BLaER1 (cell line): ENCODE data around the gene TLR6.

Experiments
- H3K27ac ChIP-seq: shearing (Covaris generic); formaldehyde crosslinking; 2 replicates; pipeline ENCODE4 v1.8.1; 2022
- H3K27me3 ChIP-seq: shearing (Covaris generic); formaldehyde crosslinking; 2 replicates; pipeline ENCODE4 v1.8.1; 2022
- H3K36me3 ChIP-seq: shearing (Covaris generic); formaldehyde crosslinking; 2 replicates; pipeline ENCODE4 v1.8.1; 2022
- H3K4me1 ChIP-seq: shearing (Covaris generic); formaldehyde crosslinking; 2 replicates; pipeline ENCODE4 v1.8.1; 2022
- H3K4me2 ChIP-seq: shearing (Covaris generic); formaldehyde crosslinking; 2 replicates; pipeline ENCODE4 v1.8.1; 2022
- H3K4me3 ChIP-seq: shearing (Covaris generic); formaldehyde crosslinking; 2 replicates; pipeline ENCODE4 v1.8.1; 2022
- H3K9ac ChIP-seq: shearing (Covaris generic); formaldehyde crosslinking; 2 replicates; pipeline ENCODE4 v1.8.1; 2022
- H3K9me3 ChIP-seq: shearing (Covaris generic); formaldehyde crosslinking; 2 replicates; pipeline ENCODE4 v1.8.1; 2022
- H4K20me1 ChIP-seq: shearing (Covaris generic); formaldehyde crosslinking; 2 replicates; pipeline ENCODE4 v1.8.1; 2022
- Cebpa-rat ChIP-seq: shearing (Covaris generic); IDR thresholded peaks from 2 replicates; pipeline ENCODE4 v1.8.1; 2022

Gene TLR6

DNA sequence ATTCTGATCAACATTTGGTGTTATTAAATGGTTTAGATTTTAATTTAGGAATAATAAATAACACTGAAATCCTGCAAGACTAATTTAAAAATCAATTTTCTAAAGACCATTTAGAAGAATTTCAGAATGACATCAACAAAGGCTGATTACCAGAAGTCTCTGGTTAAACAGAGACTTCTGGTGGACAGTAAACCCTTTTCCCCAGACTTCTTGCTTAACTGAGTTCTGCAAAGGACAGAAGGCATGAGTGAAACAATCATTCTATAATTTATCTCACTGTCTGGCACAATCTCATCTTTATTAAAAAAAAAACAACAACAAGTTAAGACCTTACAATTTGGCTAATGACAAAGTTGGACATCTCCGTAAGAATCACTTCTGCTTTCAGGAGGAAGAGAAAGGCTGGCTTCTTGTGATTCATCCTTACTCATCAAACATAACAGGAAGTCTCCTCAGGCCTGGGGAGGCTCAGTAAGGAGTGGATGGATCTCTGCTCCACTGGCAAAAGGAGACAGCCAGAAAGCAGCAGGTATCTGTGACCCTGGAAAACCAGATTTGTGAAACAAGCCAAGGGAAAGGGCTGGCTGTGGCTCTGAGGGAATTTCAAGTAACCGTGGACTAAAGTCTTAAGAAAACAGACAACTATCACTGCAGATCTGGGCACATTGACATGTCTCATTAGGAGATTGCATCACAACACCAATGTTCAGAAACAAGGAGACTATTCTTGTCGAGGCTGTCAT is 908 bp upstream of the TLR6 start:
- Histone ChIP-seq H3K4me1 (peaks cover 33% of the 10 kb centered on the region), H3K27ac (peak overlapping the region; percentile 57; the same call in 1 of the 2 replicates), H3K36me3 (no peaks in the 10 kb centered on the region), H4K20me1 (no peaks in the 10 kb centered on the region), H3K4me3 (no peak overlapping the region), H3K4me2 (peak overlapping the region; percentile 58), H3K9me3 (no peaks in the 10 kb centered on the region), H3K9ac (no peak overlapping the region), H3K27me3 (no peaks in the 10 kb centered on the region)
- TF ChIP-seq Cebpa-rat = no peak

GRCh38 chr4:38856046-38856445 is 571 bp downstream of the TLR6 start:
- peak overlapping the region; percentile 58 for H3K4me2 ChIP-seq
- no peak overlapping the region for H3K27ac ChIP-seq
- no peaks in the 10 kb centered on the region for H3K27me3 ChIP-seq
- no peak overlapping the region for H3K4me3 ChIP-seq
- no peak overlapping the region for H3K9ac ChIP-seq
- H3K9me3 ChIP-seq = no peaks in the 10 kb centered on the region; the same call in 1 of the 2 replicates
- H3K4me1 ChIP-seq = peaks cover 33% of the 10 kb centered on the region
- TF ChIP-seq Cebpa-rat = no peak
- H4K20me1 ChIP-seq = no peaks in the 10 kb centered on the region
- no peaks in the 10 kb centered on the region for H3K36me3 ChIP-seq

- Histone ChIP-seq H4K20me1 (no peaks in the 10 kb centered on the region), H3K4me3 (no peak overlapping the region), H3K27ac (no peak overlapping the region), H3K9me3 (no peaks in the 10 kb centered on the region; the same call in 1 of the 2 replicates), H3K27me3 (no peaks in the 10 kb centered on the region), H3K9ac (no peak overlapping the region), H3K36me3 (no peaks in the 10 kb centered on the region), H3K4me2 (no peak overlapping the region), H3K4me1 (peaks cover 33% of the 10 kb centered on the region)
- TF ChIP-seq Cebpa-rat = no peak
Measured at GRCh38 chr4:38855466-38855865, 1.2 kb downstream of the TLR6 start.

DNA sequence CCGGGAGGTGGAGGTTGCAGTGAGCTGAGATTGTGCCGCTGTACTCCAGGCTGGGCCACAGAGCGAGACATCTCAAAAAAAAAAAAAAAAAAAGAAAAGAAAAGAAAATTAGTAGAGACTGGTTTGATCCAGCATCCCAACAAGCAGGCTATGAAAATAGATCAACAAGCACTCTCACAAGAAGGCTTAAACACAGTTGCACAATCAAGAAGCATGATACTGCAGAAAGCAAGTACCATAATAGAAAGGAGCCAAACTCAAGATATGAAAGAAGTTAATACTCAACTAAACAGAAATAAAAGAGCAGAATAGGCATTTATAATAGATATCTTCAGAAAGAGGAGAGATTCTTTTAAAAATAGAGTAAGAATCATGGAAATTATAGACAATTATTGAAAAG is 10.6 kb downstream of the TLR6 start:
- H3K4me1 ChIP-seq = no peaks in the 10 kb centered on the region
- H3K36me3 ChIP-seq = no peaks in the 10 kb centered on the region
- H3K4me2 ChIP-seq = no peak overlapping the region
- H3K9me3 ChIP-seq = peaks cover 25% of the 10 kb centered on the region
- H3K4me3 ChIP-seq = no peak overlapping the region
- H4K20me1 ChIP-seq = no peaks in the 10 kb centered on the region
- H3K9ac ChIP-seq = no peak overlapping the region
- H3K27ac ChIP-seq = no peak overlapping the region
- H3K27me3 ChIP-seq = no peaks in the 10 kb centered on the region
- TF ChIP-seq Cebpa-rat = no peak

DNA sequence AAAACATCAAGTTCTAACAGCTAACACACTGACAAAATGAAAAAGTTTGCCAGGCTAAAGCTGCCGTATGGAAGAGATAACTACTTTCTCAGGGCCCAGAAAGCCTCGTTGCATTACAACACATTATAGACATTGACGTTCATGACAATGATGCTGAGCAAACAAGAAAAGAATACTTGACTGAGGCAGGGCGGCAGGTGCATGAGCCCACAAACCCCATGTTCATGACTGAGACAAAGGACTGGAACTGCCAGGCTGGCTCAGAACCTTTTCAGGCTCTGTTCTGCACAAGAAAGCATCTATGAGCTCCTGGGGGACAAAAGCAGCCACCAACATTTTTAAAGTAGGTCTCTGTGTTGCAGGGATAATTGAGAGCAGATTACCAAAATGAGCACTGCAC is 13.6 kb downstream of the TLR6 start:
- Histone ChIP-seq H4K20me1 (no peaks in the 10 kb centered on the region), H3K36me3 (no peaks in the 10 kb centered on the region), H3K4me2 (no peak overlapping the region), H3K27ac (no peak overlapping the region), H3K9me3 (peaks cover 18% of the 10 kb centered on the region), H3K9ac (no peak overlapping the region), H3K4me3 (no peak overlapping the region), H3K4me1 (peaks cover 2% of the 10 kb centered on the region; the same call in 1 of the 2 replicates), H3K27me3 (no peaks in the 10 kb centered on the region)
- no peak for TF ChIP-seq Cebpa-rat

GRCh38 chr4:38837849-38838248 is 18.8 kb downstream of the TLR6 start:
- Histone ChIP-seq H3K36me3 (no peaks in the 10 kb centered on the region), H3K27ac (no peak overlapping the region), H3K4me3 (no peak overlapping the region), H3K27me3 (no peaks in the 10 kb centered on the region), H3K4me2 (no peak overlapping the region), H3K4me1 (peaks cover 8% of the 10 kb centered on the region; the same call in 1 of the 2 replicates), H3K9ac (no peak overlapping the region), H4K20me1 (no peaks in the 10 kb centered on the region), H3K9me3 (peaks cover 30% of the 10 kb centered on the region)
- TF ChIP-seq Cebpa-rat = no peak

DNA sequence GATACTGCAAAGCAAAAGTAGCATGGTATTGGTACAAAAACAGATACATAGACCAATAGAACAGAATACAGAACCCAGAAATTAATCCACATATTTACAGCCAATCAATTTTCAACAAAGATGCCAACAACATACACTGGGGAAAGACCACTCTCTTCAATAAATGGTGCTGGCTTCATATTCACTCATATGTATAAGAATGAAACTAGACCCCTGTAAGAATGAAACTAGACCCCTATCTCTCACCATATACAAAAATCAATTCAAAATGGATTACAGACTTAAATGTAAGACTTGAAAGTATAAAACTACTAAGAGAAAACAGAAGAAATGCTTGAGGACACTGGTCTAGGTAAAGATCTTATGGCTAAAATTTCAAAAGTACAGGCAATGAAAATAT is 19.3 kb downstream of the TLR6 start:
- no peak for TF ChIP-seq Cebpa-rat
- no peak overlapping the region for H3K27ac ChIP-seq
- no peaks in the 10 kb centered on the region for H4K20me1 ChIP-seq
- peaks cover 8% of the 10 kb centered on the region; the same call in 1 of the 2 replicates for H3K4me1 ChIP-seq
- H3K9me3 ChIP-seq = peaks cover 34% of the 10 kb centered on the region
- H3K4me2 ChIP-seq = no peak overlapping the region
- no peaks in the 10 kb centered on the region for H3K27me3 ChIP-seq
- no peak overlapping the region for H3K9ac ChIP-seq
- H3K4me3 ChIP-seq = no peak overlapping the region
- H3K36me3 ChIP-seq = no peaks in the 10 kb centered on the region

DNA sequence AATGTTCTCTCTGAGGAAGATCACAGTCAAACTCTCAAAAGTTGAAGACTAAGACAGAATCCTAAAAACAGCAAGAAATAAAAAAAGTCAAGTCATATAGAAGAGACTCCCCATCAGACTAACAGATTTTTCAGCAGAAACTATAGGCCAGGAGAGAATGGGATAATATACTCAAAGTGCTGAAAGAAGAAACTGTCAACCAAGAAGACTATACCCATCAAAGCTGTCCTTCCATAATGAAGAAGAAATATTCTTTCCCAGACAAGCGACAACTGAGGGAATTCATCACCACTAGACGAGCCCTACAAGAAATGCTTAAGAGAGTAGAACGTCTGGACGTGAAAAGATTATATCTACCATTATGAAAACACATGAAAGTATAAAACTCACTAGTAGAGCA is 22.0 kb downstream of the TLR6 start:
- no peaks in the 10 kb centered on the region for H3K27me3 ChIP-seq
- H3K36me3 ChIP-seq = no peaks in the 10 kb centered on the region
- H3K4me1 ChIP-seq = peaks cover 8% of the 10 kb centered on the region; the same call in 1 of the 2 replicates
- H4K20me1 ChIP-seq = no peaks in the 10 kb centered on the region
- no peak for TF ChIP-seq Cebpa-rat
- no peak overlapping the region for H3K9ac ChIP-seq
- no peak overlapping the region for H3K4me3 ChIP-seq
- peaks cover 34% of the 10 kb centered on the region for H3K9me3 ChIP-seq
- H3K27ac ChIP-seq = no peak overlapping the region
- H3K4me2 ChIP-seq = no peak overlapping the region

- TF ChIP-seq Cebpa-rat = no peak
- Histone ChIP-seq H3K9ac (no peak overlapping the region), H3K27me3 (no peaks in the 10 kb centered on the region), H3K9me3 (peaks cover 34% of the 10 kb centered on the region), H3K36me3 (no peaks in the 10 kb centered on the region), H3K4me2 (no peak overlapping the region), H3K4me1 (peaks cover 5% of the 10 kb centered on the region; the same call in 1 of the 2 replicates), H4K20me1 (no peaks in the 10 kb centered on the region), H3K27ac (no peak overlapping the region), H3K4me3 (no peak overlapping the region)
Measured at GRCh38 chr4:38832624-38833528, 23.7 kb downstream of the TLR6 start.

GRCh38 chr4:38832206-38832605 is 24.4 kb downstream of the TLR6 start:
- Histone ChIP-seq H3K4me3 (no peak overlapping the region), H3K4me2 (no peak overlapping the region), H4K20me1 (no peaks in the 10 kb centered on the region), H3K27me3 (no peaks in the 10 kb centered on the region), H3K27ac (no peak overlapping the region), H3K9me3 (peaks cover 31% of the 10 kb centered on the region), H3K4me1 (no peaks in the 10 kb centered on the region), H3K36me3 (no peaks in the 10 kb centered on the region), H3K9ac (no peak overlapping the region)
- no peak for TF ChIP-seq Cebpa-rat
